GM18909 (cell line): ENCODE measurements around the gene EBF3.

Experiments
- ATAC-seq: cut with Tn5 transposase; IDR thresholded peaks from one replicate; pipeline ENCODE4 v1.9.1; 2021; ENCODE audit warnings: mild to moderate bottlenecking; ENCODE audit not compliant: unreplicated experiment, poor library complexity

The EBF3 gene

GRCh38 chr10:129785536-129785981, 178.5 kb downstream of the EBF3 start:
- ATAC-seq = no peak
